Breast epithelium (tissue), 4 donors: ENCODE results near the gene NGRN. TPM values are rescaled to one million over a fixed set of nuclear protein-coding genes. Genes with fewer than 3 reads are reported as not detected.
"Not testable (repeated sequence)": the region's sequence is repeated elsewhere in the genome, so short reads cannot be mapped to it uniquely, and the experiment has no call there.

Experiments used
- DNase-seq, 2 donors: peaks; one replicate each; pipeline ENCODE4 v3.0.0-alpha.2; 2019; ENCODE audit warnings: low spot score in 2 of 2
- H3K27ac ChIP-seq, 2 donors: fragments of 200-600 bp; sonication (generic) in 1 of 2; one replicate each; pipeline ENCODE4 v1.5.1; 2016 to 2019; ENCODE audit warnings: mild to moderate bottlenecking in 1 of 2
- H3K27me3 ChIP-seq, 2 donors: fragments of 200-600 bp; sonication (generic) in 1 of 2; one replicate each; pipeline versions ENCODE4 v1.5.1 to v1.6.0; 2017 to 2019; ENCODE audit warnings: control low read depth in 1 of 2, mild to moderate bottlenecking in 1 of 2
- H3K36me3 ChIP-seq: fragments of 200-600 bp; one replicate; pipeline ENCODE4 v1.5.1; 2019
- H3K4me1 ChIP-seq, 2 donors: fragments of 200-600 bp; sonication (generic); one replicate each; pipeline ENCODE4 v1.5.1; 2016 to 2019; ENCODE audit warnings: control low read depth in 1 of 2
- H3K4me3 ChIP-seq, 3 donors: fragments of 200-600 bp; sonication (generic); 1 replicate in 2 of 3; 2 replicates in 1 of 3; pipeline ENCODE4 v1.5.1; 2016 to 2019; ENCODE audit warnings: mild to moderate bottlenecking in 3 of 3, moderate library complexity in 2 of 3
- H3K9me3 ChIP-seq, 2 donors: fragments of 200-600 bp; sonication (generic) in 1 of 2; one replicate each; pipeline ENCODE4 v1.5.1; 2016 to 2019; ENCODE audit warnings: control low read depth in 1 of 2
- CTCF ChIP-seq, 3 donors: fragments of 450-650 bp; IDR thresholded peaks; one replicate each; pipeline ENCODE4 v1.5.1; 2016 to 2017; ENCODE audit warnings: antibody characterized with exemption in 3 of 3, mild to moderate bottlenecking in 3 of 3, moderate library complexity in 3 of 3
- POLR2A ChIP-seq: fragments of 450-650 bp; IDR thresholded peaks from one replicate; pipeline ENCODE4 v1.6.1; 2016; ENCODE audit warnings: antibody characterized with exemption, mild to moderate bottlenecking, moderate library complexity
- POLR2AphosphoS5 ChIP-seq, 3 donors: sonication (generic); formaldehyde crosslinking; IDR thresholded peaks; one replicate each; pipeline ENCODE4 v1.6.1; 2017; ENCODE audit warnings: antibody characterized with exemption in 3 of 3
- intact Hi-C: fragments of 100-400 bp; cut with DNase I; formaldehyde crosslinking; loops from one replicate; pipeline ENCODE4 v1.15.1; 2023; ENCODE audit warnings: low total_unique reads
- total RNA-seq, 3 donors: library from RNA; depleted of rRNA; stranded (reverse); fragments of >200 nt; gene quantifications; one replicate each; pipeline ENCODE4 v1.1.0, GENCODE V29; 2016

Gene NGRN
- total RNA-seq, 3 donors from 2014 or later: 67.7 to 99.1 (median 87.2) TPM

- TF ChIP-seq POLR2A (no peak), CTCF (IDR thresholded peaks at IDR 0.05) (peak; percentile 32 to 75 (median 51))
- H3K36me3 ChIP-seq: no peaks in the 10 kb centered on the region
- no peaks in the 10 kb centered on the region for H3K27me3 ChIP-seq
- peak overlapping the region in 1 of 2 donors; percentile 22 for H3K27ac ChIP-seq
- H3K4me3 ChIP-seq: peak overlapping the region in 1 of 3 donors; percentile 25
- no peaks in the 10 kb centered on the region for H3K4me1 ChIP-seq
- DNase-seq: no peak
- H3K9me3 ChIP-seq: no peaks in the 10 kb centered on the region
- intact Hi-C loops: no loop called here
These were observed 35.7 kb downstream of the NGRN start for GRCh38 chr15:90300988-90301706.

DNA sequence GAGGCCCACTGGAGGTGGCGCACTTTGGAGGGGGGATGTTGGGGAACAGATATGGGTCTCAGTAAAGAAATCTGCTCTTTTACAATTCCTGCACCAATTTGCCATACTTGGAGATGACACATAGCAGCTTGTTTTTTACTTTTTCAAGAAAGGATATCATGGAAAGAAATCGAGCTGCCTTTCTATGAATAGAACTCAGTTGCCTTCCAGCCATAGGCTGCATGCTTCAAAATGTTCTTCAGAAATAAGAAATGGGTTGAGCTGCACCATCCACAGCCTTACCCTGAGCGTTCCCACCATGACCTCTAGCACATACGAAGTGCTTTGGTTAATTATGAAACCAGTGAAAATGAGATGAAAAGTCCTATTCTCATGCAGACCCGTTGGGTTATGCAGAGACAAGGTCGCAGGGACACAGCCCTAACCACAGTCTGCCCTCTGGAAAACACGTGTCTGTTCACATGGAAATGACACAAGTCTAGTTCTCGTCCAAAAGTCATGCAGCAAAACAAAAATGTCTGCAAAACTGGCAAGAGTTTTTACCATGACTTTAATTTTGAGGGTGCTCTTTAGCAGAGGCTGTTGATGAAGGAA is 36.3 kb downstream of the NGRN start:
- intact Hi-C loops: no loop called here
- Histone ChIP-seq H3K9me3 (no peaks in the 10 kb centered on the region), H3K27ac (peak overlapping the region in 1 of 2 donors; percentile 22), H3K27me3 (no peaks in the 10 kb centered on the region), H3K36me3 (no peaks in the 10 kb centered on the region), H3K4me1 (no peaks in the 10 kb centered on the region), H3K4me3 (no peak overlapping the region)
- TF ChIP-seq POLR2AphosphoS5 (IDR thresholded peaks at IDR 0.05) (no peak), POLR2A (no peak), CTCF (IDR thresholded peaks at IDR 0.05) (no peak)
- no peak for DNase-seq

- intact Hi-C loops, H3K4me1 ChIP-seq, H3K27me3 ChIP-seq, H3K27ac ChIP-seq, H3K9me3 ChIP-seq, H3K36me3 ChIP-seq, H3K4me3 ChIP-seq, DNase-seq: not testable (repeated sequence)
These were observed 39.9 kb downstream of the NGRN start for GRCh38 chr15:90305355-90305754.

- Histone ChIP-seq H3K4me3 (no peak overlapping the region), H3K27ac (peak overlapping the region in 1 of 2 donors; percentile 57), H3K27me3 (no peaks in the 10 kb centered on the region), H3K4me1 (no peaks in the 10 kb centered on the region), H3K9me3 (no peaks in the 10 kb centered on the region), H3K36me3 (no peaks in the 10 kb centered on the region)
- intact Hi-C loops: no loop called here
- TF ChIP-seq POLR2A (no peak), POLR2AphosphoS5 (IDR thresholded peaks at IDR 0.05) (no peak), CTCF (IDR thresholded peaks at IDR 0.05) (no peak)
- no peak for DNase-seq
These were observed 40.5 kb downstream of the NGRN start for GRCh38 chr15:90305932-90306331.

GRCh38 chr15:90306560-90306959 is 41.1 kb downstream of the NGRN start:
- DNase-seq: no peak
- H3K4me1 ChIP-seq: no peaks in the 10 kb centered on the region
- peak overlapping the region; percentile 57 to 64 for H3K27ac ChIP-seq
- intact Hi-C loops: no loop called here
- no peaks in the 10 kb centered on the region for H3K36me3 ChIP-seq
- H3K4me3 ChIP-seq: no peak overlapping the region
- H3K27me3 ChIP-seq: no peaks in the 10 kb centered on the region
- TF ChIP-seq CTCF (IDR thresholded peaks at IDR 0.05): no peak
- TF ChIP-seq POLR2A: no peak
- no peak for TF ChIP-seq POLR2AphosphoS5 (IDR thresholded peaks at IDR 0.05)
- H3K9me3 ChIP-seq: no peaks in the 10 kb centered on the region
